ENCODE measurements around the gene MTERF4. TPM values are rescaled to one million over a fixed set of nuclear protein-coding genes. Genes with fewer than 3 reads are reported as not detected.
"Not testable (repeated sequence)": the region's sequence is repeated elsewhere in the genome, so short reads cannot be mapped to it uniquely, and the experiment has no call there.

MTERF4 gene
- total RNA-seq, 2 donors from 2014 or later: 17.1 to 17.8 TPM

DNA sequence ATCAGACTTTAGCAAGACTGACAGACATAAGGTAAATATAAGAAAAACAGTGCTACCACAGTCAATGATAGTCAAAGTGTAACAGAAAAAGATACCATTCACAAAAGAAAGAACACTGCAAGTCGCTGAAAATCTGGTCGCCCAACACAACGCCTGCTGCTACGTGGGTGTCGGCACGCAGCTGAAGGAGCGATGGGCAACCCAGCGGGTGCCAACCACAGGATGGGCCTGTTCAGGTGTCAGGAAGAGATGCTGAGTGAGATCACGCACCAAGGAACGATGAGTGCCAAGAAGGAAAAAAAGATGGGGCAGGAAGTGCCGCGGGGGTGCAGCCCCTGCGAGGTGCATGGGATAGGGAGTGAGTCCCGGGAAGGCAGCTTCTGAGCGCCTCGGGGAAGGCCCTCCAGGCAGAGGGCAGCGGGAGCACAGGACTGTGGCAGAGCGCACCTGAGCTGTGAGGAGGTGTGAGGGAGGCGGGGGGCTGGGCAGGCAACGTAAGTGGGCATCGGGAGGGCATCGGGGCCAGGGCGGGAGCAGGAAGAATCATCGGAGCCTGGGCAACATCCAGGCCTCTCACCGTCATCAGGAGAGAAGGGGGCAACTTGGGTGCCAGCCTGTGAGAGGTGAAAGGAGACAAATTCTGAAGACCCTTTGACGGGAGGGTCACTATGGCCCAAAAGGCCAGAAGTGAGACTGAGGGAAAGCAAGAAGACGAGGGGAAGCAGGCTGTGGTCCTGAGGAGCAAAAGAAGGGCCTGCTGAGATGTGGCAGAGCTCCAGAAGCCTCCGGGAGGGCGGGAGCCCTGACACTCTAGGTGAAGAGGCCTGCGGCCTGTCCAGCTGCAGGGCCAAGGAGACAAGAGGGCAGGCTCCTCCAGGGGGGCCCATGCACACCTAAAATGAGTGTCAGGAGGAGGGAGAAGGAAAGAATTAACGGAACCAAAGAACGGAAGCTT is 14.8 kb upstream of the MTERF4 start:
- intact Hi-C loops (cut with DNase I): no loop called here
- DNase-seq (ENCODE audit: low spot score): peak; percentile 73

DNA sequence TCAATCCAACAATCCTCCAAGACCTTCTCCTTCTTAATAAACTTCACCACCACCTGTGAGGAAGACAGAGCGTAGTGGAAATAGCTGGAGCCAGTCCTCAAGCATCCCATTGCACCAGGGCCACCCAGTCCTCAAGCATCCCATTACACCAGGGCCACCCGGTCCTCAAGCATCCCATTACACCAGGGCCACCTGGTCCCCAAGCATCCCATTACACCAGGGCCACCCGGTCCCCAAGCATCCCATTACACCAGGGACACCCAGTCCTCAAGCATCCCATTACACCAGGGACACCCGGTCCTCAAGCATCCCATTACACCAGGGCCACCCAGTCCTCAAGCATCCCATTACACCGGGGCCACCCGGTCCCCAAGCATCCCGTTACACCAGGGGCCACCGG is 13.3 kb upstream of the MTERF4 start:
- intact Hi-C loops (cut with DNase I): no loop called here
- DNase-seq (ENCODE audit: low spot score): no peak

DNA sequence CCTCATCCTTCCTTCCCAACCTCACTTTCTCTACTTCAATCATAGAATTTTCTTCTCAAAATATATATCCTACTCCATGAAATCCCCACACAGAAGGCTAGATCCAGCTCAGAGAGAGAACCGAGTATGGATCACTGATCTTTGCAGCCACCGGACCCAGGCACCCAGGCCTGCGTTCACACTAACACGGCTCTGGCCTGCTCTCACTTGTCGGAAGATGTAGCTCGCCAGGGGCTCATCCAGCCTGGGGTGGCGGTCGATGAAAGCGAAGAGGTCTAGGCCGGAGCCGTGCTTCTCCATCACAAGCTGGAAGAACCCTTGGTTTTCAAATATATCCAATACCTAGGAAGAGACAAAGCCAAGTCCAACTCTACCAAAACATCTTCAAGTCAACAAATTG is 12.7 kb upstream of the MTERF4 start:
- intact Hi-C loops (cut with DNase I): no loop called here
- DNase-seq (ENCODE audit: low spot score): no peak

DNA sequence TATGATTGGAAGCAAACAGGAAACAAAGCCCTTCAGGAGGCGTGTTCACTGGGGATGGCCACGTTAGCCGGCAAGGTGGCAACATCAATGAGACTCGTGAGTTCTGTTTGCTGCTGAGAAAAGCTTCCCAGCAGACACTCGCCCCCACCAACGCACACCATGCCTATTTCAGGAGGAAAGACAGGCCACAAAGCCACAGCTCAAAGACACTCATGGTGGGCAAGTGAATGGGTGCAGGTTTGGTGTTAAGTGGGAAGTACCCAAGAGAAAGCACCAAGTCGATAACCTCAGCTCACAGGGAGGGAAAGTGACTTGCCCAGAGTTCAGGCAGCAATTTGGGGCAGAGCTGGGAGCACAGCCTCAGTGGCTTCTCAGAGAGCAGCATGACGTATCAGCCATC is 10.5 kb upstream of the MTERF4 start:
- intact Hi-C loops (cut with DNase I): no loop called here
- DNase-seq (ENCODE audit: low spot score): no peak

DNA sequence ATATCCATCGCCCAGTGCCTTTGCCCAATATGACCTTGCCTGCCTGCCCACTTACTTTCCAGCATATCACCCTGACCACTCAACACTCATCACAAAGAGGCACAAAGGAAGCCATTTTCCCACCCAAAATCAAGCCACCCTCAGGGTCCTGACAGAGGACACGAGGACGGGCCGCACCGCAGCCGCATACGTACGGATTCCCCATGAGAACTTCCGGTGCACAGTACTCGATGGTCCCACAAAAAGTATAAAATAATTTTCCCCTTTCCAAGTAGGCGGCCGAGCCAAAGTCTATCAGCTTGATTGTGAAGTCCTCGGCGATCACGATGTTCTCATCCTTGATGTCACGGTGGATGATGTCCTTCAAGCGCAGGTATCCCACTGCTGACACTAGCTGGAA is 10.0 kb upstream of the MTERF4 start:
- intact Hi-C loops (cut with DNase I): no loop called here
- no peak for DNase-seq (ENCODE audit: low spot score)

DNA sequence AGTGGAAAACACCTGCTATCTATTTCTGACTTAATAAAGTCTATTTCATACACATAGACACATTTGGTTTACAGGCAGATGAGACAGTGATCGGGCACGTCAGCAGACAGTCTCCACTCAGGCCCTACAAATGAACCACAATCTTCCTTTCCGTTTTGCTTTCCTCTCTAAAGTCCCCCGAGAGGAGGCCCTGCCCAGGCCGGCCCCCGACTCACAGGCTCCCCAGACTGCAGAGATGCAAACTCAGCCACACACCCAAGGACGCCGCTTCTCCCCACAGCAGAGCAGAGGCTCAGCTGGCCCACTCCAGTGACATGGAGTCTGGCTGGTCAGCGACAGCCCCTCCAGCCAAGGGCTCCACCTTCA is 9.3 kb upstream of the MTERF4 start:
- no peak for DNase-seq (ENCODE audit: low spot score)
- intact Hi-C loops (cut with DNase I): no loop called here

- DNase-seq (ENCODE audit: low spot score): no peak
- intact Hi-C loops (cut with DNase I): no loop called here
Observed at GRCh38 chr2:241110607-241111439, 8.7 kb upstream of the MTERF4 start.

DNA sequence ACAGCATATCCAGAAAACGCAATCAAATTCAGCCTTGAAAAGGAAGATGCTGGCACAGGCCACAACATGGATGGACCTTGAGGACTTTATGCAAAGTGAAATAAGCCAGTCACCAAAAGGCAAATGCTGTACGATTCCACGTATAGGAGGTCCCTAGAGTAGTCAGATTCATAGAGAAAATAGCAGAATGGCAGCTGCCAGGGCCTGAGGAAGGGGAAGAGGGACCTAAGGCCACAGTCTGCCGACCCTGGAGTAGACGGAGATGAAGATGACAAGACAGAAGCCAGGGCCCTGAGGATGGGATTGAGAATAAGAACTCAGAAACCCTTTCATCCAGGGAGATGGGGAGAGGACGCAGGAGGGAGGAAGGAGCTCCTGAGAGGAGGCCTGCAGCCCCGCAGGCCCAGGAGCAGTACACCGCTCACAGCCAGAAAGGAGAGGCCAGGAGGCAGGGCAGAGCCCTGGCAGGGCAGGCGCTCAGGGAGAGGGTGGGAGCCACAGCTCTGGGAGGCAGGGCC is 8.1 kb upstream of the MTERF4 start:
- no peak for DNase-seq (ENCODE audit: low spot score)
- intact Hi-C loops (cut with DNase I): no loop called here

DNA sequence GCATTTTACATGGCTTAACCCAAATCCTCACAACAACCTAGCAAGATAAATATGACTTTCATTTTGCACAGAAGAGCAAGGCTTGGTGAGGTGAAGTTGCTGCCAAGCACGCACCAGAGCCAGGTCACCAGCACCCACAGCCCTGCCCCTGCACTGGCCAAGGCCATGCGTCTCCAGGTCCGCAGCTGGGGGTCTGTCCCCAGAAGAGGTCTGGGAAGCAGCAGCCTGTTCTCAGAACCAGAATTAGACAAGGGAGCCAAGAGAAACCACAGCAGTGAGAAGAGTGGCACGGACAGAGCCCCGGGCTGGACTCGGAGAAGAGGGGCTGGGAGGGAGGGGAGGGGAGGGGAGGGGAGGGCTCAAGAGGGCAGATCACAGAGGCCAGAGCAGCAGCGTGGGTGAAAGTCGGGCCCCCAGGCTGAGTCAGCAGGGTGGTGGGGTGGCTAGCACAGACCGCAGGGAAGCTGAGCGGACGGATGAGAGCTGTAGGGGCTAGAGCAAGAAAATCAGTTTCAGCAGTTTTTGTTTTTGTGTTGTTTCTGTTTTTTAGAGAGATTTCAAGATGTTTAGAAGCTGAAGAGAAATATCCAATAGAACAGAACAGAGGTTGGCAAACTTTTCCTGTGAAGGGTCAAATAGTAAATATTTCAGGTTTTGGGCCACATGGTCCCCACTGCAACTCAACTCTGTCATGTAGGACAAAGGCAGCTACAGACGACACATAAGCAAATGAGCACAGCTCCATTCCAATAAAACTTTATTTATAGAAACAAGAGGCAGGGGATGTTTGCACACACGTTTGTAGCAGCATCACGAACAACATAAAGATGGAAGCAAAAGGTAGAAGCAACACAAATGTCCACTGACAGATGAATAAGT is 7.4 kb upstream of the MTERF4 start:
- DNase-seq (ENCODE audit: low spot score): no peak
- intact Hi-C loops (cut with DNase I): loop anchor here in 1 of 2 donors (5.0 kb wide), 1 partner anchor 97 kb away; no protein-coding TSS in a partner anchor

DNA sequence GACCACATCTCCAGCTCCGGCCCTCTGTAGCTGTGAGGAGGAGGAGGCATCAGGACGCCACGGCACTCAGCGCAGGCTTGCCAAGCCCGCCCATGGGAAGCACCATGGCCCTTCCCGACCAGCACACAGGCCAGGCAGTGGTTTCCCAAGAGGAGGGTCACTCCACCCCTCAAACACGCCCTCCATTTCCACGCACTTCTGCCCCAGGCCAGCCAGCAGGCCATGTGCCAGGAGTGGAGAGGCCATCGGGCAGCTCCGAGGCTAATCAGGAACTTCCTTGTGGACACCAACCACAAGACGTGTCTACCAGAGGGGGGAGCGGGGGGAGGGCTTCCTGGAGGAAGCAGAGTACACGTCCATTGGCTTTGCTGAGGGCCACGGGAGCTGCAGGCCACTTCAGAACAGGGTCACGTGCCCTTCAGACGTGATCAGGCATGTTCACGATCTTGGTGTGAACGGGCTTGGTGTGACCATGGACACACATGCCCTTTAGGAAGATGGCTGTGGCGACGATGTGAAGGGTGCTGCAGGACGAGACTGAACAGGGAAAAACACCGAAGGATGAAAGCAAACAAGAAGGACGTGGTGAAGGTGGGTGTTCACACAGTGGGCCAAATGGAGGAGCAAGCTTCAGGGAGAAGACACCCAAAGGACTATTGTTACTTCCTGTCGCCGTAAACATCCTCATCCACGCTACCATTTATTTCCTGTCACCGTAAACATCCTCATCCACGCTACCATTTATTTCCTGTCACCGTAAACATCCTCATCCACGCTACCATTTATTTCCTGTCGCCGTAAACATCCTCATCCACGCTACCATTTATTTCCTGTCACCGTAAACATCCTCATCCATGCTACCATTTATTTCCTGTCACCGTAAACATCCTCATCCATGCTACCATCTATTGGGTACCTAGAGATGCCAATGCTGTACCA is 6.5 kb upstream of the MTERF4 start:
- no peak for DNase-seq (ENCODE audit: low spot score)
- intact Hi-C loops (cut with DNase I): loop anchor here in 1 of 2 donors (5.0 kb wide), 1 partner anchor 96 kb away; no protein-coding TSS in a partner anchor

GRCh38 chr2:241107031-241107783 is 5.1 kb upstream of the MTERF4 start:
- intact Hi-C loops (cut with DNase I): loop anchor here in 1 of 2 donors (5.0 kb wide), 1 partner anchor 95 kb away; no protein-coding TSS in a partner anchor
- no peak for DNase-seq (ENCODE audit: low spot score)

- no peak for DNase-seq (ENCODE audit: low spot score)
- intact Hi-C loops (cut with DNase I): loop anchor here in 1 of 2 donors (5.0 kb wide), 1 partner anchor 93 kb away; no protein-coding TSS in a partner anchor
Observed at GRCh38 chr2:241105641-241106040, 3.6 kb upstream of the MTERF4 start.

DNA sequence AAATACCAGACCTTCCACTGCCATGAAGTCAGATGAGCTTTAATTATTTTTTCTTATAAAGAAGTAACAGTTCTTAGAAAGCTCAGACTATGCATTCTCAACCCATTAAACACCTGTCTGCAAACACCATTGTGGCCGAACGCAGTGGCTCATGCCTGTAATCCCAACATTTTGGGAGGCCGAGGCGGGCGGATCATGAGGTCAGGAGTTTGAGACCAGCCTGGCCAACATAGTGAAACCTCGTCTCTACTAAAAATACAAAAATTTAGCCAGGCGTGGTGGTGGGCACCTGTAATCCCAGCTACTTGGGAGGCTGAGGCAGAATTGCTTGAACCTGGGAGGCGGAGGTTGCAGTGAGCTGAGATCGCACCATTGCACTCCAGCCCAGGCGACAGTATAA is 2.5 kb upstream of the MTERF4 start:
- intact Hi-C loops (cut with DNase I): loop anchor here in 1 of 2 donors (5.0 kb wide), 1 partner anchor 92 kb away; no protein-coding TSS in a partner anchor
- not testable (repeated sequence) for DNase-seq (ENCODE audit: low spot score)

DNA sequence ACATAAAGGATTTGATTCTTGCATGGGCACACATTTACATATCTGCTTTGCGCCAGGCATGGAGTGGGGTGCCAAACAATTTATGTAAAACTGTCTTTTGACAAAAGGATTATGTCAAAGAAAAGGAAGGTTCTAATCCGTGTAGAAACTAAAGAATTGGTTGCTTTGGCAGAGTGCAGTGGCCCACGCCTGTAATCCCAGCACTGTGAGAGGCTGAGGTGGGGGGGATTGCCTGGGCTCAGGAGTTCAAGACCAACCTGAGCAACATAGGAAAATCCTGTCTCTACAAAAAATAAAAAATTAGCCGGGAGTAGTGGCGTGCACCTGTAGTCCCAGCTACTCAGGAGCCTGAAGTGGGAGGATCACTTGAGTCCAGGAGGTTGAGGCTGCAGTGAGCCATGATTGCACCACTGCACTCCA is 1.1 kb upstream of the MTERF4 start:
- intact Hi-C loops (cut with DNase I): no loop called here
- no peak for DNase-seq (ENCODE audit: low spot score)

- intact Hi-C loops (cut with DNase I): no loop called here
- no peak for DNase-seq (ENCODE audit: low spot score)
Observed at GRCh38 chr2:241099246-241099645, 2.8 kb downstream of the MTERF4 start.

DNA sequence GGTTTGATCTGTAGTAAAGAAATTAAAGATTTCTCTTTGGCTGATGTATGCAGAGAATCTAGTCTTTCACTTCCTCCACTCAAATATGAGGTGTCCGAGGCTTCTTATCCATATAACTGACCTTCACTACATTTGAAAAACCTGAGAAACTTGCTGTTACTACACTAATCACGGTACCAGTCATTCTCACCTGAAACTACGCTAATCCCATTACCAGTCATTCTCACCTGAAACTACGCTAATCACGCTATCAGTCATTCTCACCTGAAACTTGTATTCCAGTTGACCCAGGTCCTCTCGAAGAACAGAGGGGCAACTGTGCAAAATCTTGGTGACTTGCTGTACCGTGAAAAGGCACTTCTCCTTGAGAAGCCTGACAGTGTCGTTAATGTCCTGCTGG is 5.1 kb downstream of the MTERF4 start:
- intact Hi-C loops (cut with DNase I): no loop called here
- DNase-seq (ENCODE audit: low spot score): no peak
